Erythroblast (primary cell): Measurements from ENCODE around the gene PARP4.
"Not testable (repeated sequence)": the region's sequence is repeated elsewhere in the genome, so short reads cannot be mapped to it uniquely, and the experiment has no call there.

Experiments used
- GATA1 ChIP-seq: IDR thresholded peaks from 2 replicates; pipeline ENCODE4 v1.6.1; 2011; ENCODE audit warnings: low read depth, mild to moderate bottlenecking, control low read depth, low read length, moderate library complexity
- POLR2A ChIP-seq: IDR thresholded peaks from 2 replicates; pipeline ENCODE4 v1.6.1; 2011; ENCODE audit warnings: mild to moderate bottlenecking, low read length

- not testable (repeated sequence) for TF ChIP-seq POLR2A, GATA1
Measured at GRCh38 chr13:24380227-24380626, 132.4 kb downstream of the PARP4 start.
